K562 (cell line): Measurements from ENCODE around the gene YBX1. TPM values are rescaled to one million over a fixed set of nuclear protein-coding genes. Genes with fewer than 3 reads are reported as not detected.

Source experiments
- ATAC-seq: fragments of 200-7000 bp; cut with Tn5 transposase; 3 replicates; pipeline ENCODE4 v1.9.1; 2020; ENCODE audit warnings: moderate library complexity
- BruUV-seq: library from RNA; stranded (reverse); fragments of 400-500 nt; replicated peaks from 2 replicates; lab custom pipeline; 2021; lab: Mats Ljungman, UMichigan
- CTCF ChIA-PET: fragments of 300-600 bp; formaldehyde crosslinking; extraction: SDS; loops from one replicate; lab custom pipeline; 2021; ENCODE audit warnings: low intra/inter-chr PET ratio; lab: Yijun Ruan, JAX
- POLR2A ChIA-PET: fragments of 300-600, 350-650 bp; sonication (Branson Sonifier 250); formaldehyde crosslinking; extraction: SDS; loops from one replicate; lab custom pipeline; 2021; ENCODE audit warnings: antibody characterized with exemption, inconsistent platforms; lab: Yijun Ruan, JAX
- DNase-seq, 4 experiments: peaks; one replicate each; pipeline versions ENCODE4 v3.0.0 to v3.0.0-alpha.2; 2011 to 2018; ENCODE audit warnings: low spot score in 3 of 4, mixed read lengths in 3 of 4; ENCODE audit errors: extremely low read depth in 1 of 4
- FAIRE-seq: peaks from 2 replicates; lab custom pipeline; 2011; peaks lifted over from hg19 to GRCh38; lab: Jason Lieb, UNC
- H2AFZ ChIP-seq: 2 replicates; pipeline ENCODE4 v1.6.0; 2011; ENCODE audit warnings: low read depth, low read length, control low read depth, inconsistent platforms
- H3K27ac ChIP-seq: fragments of 200-600 bp; 3 replicates; pipeline ENCODE4 v1.8.0; 2011; ENCODE audit warnings: low read depth, mild to moderate bottlenecking, control low read depth, inconsistent platforms, low read length, moderate library complexity, mixed read lengths; ENCODE audit errors: extremely low read depth
- H3K27me3 ChIP-seq, 2 experiments: fragments of 300-600 bp in 1 of 2; 2 replicates in 1 of 2; 3 replicates in 1 of 2; pipeline versions ENCODE4 v1.6.0 to v1.8.0; 2011; ENCODE audit warnings: inconsistent platforms in 2 of 2, low read length in 2 of 2, mild to moderate bottlenecking in 1 of 2, mixed read lengths in 1 of 2, moderate library complexity in 1 of 2; ENCODE audit not compliant: control insufficient read depth in 2 of 2, insufficient read depth in 2 of 2
- H3K36me3 ChIP-seq: fragments of 300-600 bp; 3 replicates; pipeline ENCODE4 v1.8.0; 2011; ENCODE audit warnings: mild to moderate bottlenecking, low read length, inconsistent platforms; ENCODE audit not compliant: control insufficient read depth, insufficient read depth
- H3K4me1 ChIP-seq, 2 experiments: fragments of 200-600 bp in 1 of 2; replicated peaks in 1 of 2; 2 replicates in 1 of 2; 3 replicates in 1 of 2; pipeline versions ENCODE4 v1.5.1 to v1.8.0; 2011; ENCODE audit warnings: inconsistent platforms in 2 of 2, low read length in 2 of 2, mild to moderate bottlenecking in 1 of 2, mixed read lengths in 1 of 2, moderate library complexity in 1 of 2; ENCODE audit not compliant: control insufficient read depth in 2 of 2, insufficient read depth in 2 of 2
- H3K4me2 ChIP-seq: 2 replicates; pipeline ENCODE4 v1.6.1; 2011; ENCODE audit warnings: low read length, control low read depth, inconsistent platforms, mixed read lengths; ENCODE audit not compliant: insufficient read depth
- H3K4me3 ChIP-seq: fragments of 200-600 bp; sonication (generic), shearing (Covaris generic); 2 replicates; pipeline ENCODE4 v1.5.1; 2016; ENCODE audit warnings: control low read depth, inconsistent platforms
- H3K79me2 ChIP-seq: fragments of 200-600 bp; 3 replicates; pipeline ENCODE4 v1.8.0; 2011; ENCODE audit warnings: low read length, inconsistent platforms; ENCODE audit not compliant: control insufficient read depth, insufficient read depth
- H3K9ac ChIP-seq, 2 experiments: 2 replicates each; pipeline versions ENCODE4 v1.6.0 to v1.6.1; 2011; ENCODE audit warnings: low read depth in 2 of 2, low read length in 2 of 2, control low read depth in 1 of 2, inconsistent platforms in 1 of 2, mild to moderate bottlenecking in 1 of 2, mixed read lengths in 1 of 2; ENCODE audit not compliant: insufficient read depth in 1 of 2
- H3K9me1 ChIP-seq: one replicate; pipeline ENCODE4 v1.6.0; 2011; ENCODE audit warnings: inconsistent platforms, mild to moderate bottlenecking, low read length, moderate library complexity; ENCODE audit not compliant: control insufficient read depth, insufficient read depth
- H3K9me3 ChIP-seq: replicated peaks from 2 replicates; pipeline ENCODE4 v1.5.1; 2011; ENCODE audit warnings: low read depth, low read length, inconsistent platforms; ENCODE audit not compliant: control insufficient read depth, insufficient read depth
- H4K20me1 ChIP-seq: replicated peaks from 2 replicates; pipeline ENCODE4 v1.6.1; 2011; ENCODE audit warnings: low read length, inconsistent platforms, mixed read lengths; ENCODE audit not compliant: control insufficient read depth, insufficient read depth
- CEBPB ChIP-seq: fragments of 450-650 bp; IDR thresholded peaks from 2 replicates; pipeline ENCODE4 v1.6.1; 2016; ENCODE audit warnings: missing genetic modification characterization, missing compliant biosample characterization
- EP400 ChIP-seq: fragments of 450-650 bp; IDR thresholded peaks from 2 replicates; pipeline ENCODE4 v1.6.1; 2017; ENCODE audit warnings: antibody characterized with exemption, mild to moderate bottlenecking, moderate library complexity
- KLF6 ChIP-seq: fragments of 250-450 bp; sonication (Bioruptor Pico); IDR thresholded peaks from 2 replicates; pipeline ENCODE4 v1.4.0; 2020; ENCODE audit warnings: mild to moderate bottlenecking, moderate library complexity, borderline replicate concordance
- MAFK ChIP-seq: IDR thresholded peaks from 2 replicates; pipeline ENCODE4 v1.6.1; 2011; ENCODE audit warnings: low read length, improper control_type of control experiment
- NFATC3 ChIP-seq: fragments of 450-650 bp; IDR thresholded peaks from 2 replicates; pipeline ENCODE4 v1.6.1; 2017; ENCODE audit warnings: mild to moderate bottlenecking
- POLR3G ChIP-seq: IDR thresholded peaks from 2 replicates; pipeline ENCODE4 v1.6.1; 2011; ENCODE audit not compliant: insufficient read length, insufficient replicate concordance; ENCODE audit errors: extremely low read depth
- ZKSCAN8 ChIP-seq: fragments of 200-800 bp; sonication (Bioruptor generic); IDR thresholded peaks from 2 replicates; pipeline ENCODE4 v1.6.1; 2016; ENCODE audit warnings: missing genetic modification characterization, missing compliant biosample characterization
- ZNF507 ChIP-seq: conservative IDR thresholded peaks from 2 replicates; pipeline ENCODE4 v1.6.1; 2017; ENCODE audit warnings: missing genetic modification characterization, missing compliant biosample characterization
- ZNF717 ChIP-seq: fragments of 250-450 bp; sonication (Bioruptor Pico); IDR thresholded peaks from 2 replicates; pipeline ENCODE4 v1.5.0; 2021
- WGBS: fragments of 100-300 bp; shearing (Covaris generic); methylation state at CpG from one replicate; pipeline ENCODE4 v1.1.6; 2016; ENCODE audit warnings: low coverage, mixed read lengths; ENCODE audit not compliant: insufficient coverage; ENCODE audit errors: missing lambda C conversion rate; 5-methylcytosine and 5-hydroxymethylcytosine counted together
- in situ Hi-C: fragments of 300-500 bp; cut with MboI; formaldehyde crosslinking; loops from 4 replicates; pipeline ENCODE4 v1.15.0; 2018; ENCODE audit warnings: inconsistent platforms, mixed read lengths
- intact Hi-C: fragments of 100-400 bp; cut with micrococcal nuclease; formaldehyde crosslinking; loops from 2 replicates; pipeline ENCODE4 v1.14.2; 2022
- polyA plus RNA-seq, 8 experiments: library from polyadenylated mRNA; depleted of rRNA in 4 of 8; stranded (reverse) in 5 of 8; unstranded in 3 of 8; fragments of >200 nt; fragmentation: Nextera tagmentation in 2 of 8; fragmentation: Illumina TruSeq in 1 of 8; extraction: Ambion mirVana in 2 of 8; extraction: Trizol in 1 of 8; gene quantifications; 2 replicates each; pipeline versions ENCODE4 v1.2.1 to v1.2.3, GENCODE V29; 2011 to 2014; ENCODE audit warnings: inconsistent platforms in 1 of 8, missing spikeins in 1 of 8
- total RNA-seq, 7 experiments: library from RNA; depleted of rRNA in 6 of 7; stranded (reverse); fragments of >200 nt in 6 of 7; fragmentation: Illumina TruSeq in 2 of 7; extraction: Trizol in 2 of 7; gene quantifications; 2 replicates each; pipeline versions ENCODE4 v1.2.1 to v1.2.3, GENCODE V29; 2011 to 2021; ENCODE audit warnings: low replicate concordance in 1 of 7
- TF ChIP-seq, protein P1 (sequence below): fragments of 250-450 bp; sonication (Bioruptor Pico); IDR thresholded peaks from 2 replicates; pipeline ENCODE4 v1.5.0; 2020; ENCODE audit warnings: mild to moderate bottlenecking
- TF ChIP-seq, protein P2 (sequence below): fragments of 450-650 bp; formaldehyde crosslinking; IDR thresholded peaks from 2 replicates; pipeline ENCODE4 v1.4.0; 2020; ENCODE audit warnings: mild to moderate bottlenecking, moderate library complexity
- TF ChIP-seq, protein P3 (sequence below): sonication (generic); formaldehyde crosslinking; IDR thresholded peaks from 2 replicates; pipeline ENCODE4 v1.8.0; 2023; ENCODE audit warnings: mild to moderate bottlenecking, missing genetic modification reagents
- TF ChIP-seq, protein P4 (sequence below): fragments of 250-450 bp; sonication (Bioruptor Pico); IDR thresholded peaks from 2 replicates; pipeline ENCODE4 v1.4.0; 2020

The YBX1 gene
- total and polyA plus RNA-seq, 9 of the 15 experiments (the other 6 are each of a cell fraction or from before 2014, with no cell fraction given), result 363 to 1,955 (median 1,216) TPM

DNA sequence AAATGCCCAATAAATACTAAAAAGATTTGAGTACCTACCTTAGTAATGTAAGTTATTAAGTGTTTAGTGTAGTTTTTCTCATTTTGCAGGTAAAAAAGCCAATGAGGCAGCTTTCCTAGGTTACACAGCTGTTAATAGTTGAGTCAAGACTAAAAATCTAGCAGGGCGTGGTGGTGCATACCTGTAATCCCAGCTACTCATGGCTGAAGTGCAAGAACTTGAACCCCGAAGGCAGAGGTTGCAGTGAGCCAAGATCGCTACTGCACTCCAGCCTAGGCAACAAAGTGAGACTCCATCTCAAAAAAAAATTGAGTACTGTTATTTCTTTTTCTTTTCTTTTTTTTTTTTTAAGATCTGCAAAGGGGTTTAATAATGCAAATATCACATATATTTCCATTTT, 7.7 kb downstream of the YBX1 start:
- Histone ChIP-seq H2AFZ (no peak overlapping the region), H3K9ac (no peak overlapping the region), H3K27ac (no peak overlapping the region), H3K9me1 (peaks cover 8% of the 10 kb centered on the region), H3K9me3 (no peaks in the 10 kb centered on the region), H3K27me3 (no peaks in the 10 kb centered on the region), H4K20me1 (peaks cover 88% of the 10 kb centered on the region), H3K4me2 (no peak overlapping the region), H3K79me2 (peaks cover 100% of the 10 kb centered on the region), H3K4me1 (peaks cover 6 to 42% of the 10 kb centered on the region in 2 experiments; a peak in 4 of 5 replicates), H3K4me3 (no peak overlapping the region), H3K36me3 (peaks cover 100% of the 10 kb centered on the region)
- intact Hi-C loops, result loop anchor here (10.0 kb wide), 1 partner anchor 245 kb away; no protein-coding TSS in a partner anchor
- ATAC-seq, result no peak
- no TSS peak for BruUV-seq
- 95% methylated on average over 3 of the region's 3 CpGs for WGBS
- in situ Hi-C loops, result no loop called here
- no peak for FAIRE-seq
- DNase-seq, result no peak
- ChIA-PET POLR2A (interaction anchor here (1.0 to 5.7 kb wide), 5 partner anchors 7 to 32 kb away, joined by 3 to 58 read pairs (median 7); partner anchors contain the start of genes PPIH and YBX1), CTCF (no interaction called here)
- TF ChIP-seq ZNF717 (CRISPR knock-in tag) (no peak), ZKSCAN8 (CRISPR knock-in tag) (no peak), EP400 (no peak), POLR3G (no peak), NFATC3 (no peak), MAFK (no peak), ZNF507 (tag) (no peak), KLF6 (CRISPR knock-in tag) (no peak), CEBPB (tag) (no peak)
- TF ChIP-seq, protein P1, sequence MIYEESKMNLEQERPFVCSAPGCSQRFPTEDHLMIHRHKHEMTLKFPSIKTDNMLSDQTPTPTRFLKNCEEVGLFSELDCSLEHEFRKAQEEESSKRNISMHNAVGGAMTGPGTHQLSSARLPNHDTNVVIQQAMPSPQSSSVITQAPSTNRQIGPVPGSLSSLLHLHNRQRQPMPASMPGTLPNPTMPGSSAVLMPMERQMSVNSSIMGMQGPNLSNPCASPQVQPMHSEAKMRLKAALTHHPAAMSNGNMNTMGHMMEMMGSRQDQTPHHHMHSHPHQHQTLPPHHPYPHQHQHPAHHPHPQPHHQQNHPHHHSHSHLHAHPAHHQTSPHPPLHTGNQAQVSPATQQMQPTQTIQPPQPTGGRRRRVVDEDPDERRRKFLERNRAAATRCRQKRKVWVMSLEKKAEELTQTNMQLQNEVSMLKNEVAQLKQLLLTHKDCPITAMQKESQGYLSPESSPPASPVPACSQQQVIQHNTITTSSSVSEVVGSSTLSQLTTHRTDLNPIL (CRISPR knock-in tag), result no peak
- TF ChIP-seq, protein P2, sequence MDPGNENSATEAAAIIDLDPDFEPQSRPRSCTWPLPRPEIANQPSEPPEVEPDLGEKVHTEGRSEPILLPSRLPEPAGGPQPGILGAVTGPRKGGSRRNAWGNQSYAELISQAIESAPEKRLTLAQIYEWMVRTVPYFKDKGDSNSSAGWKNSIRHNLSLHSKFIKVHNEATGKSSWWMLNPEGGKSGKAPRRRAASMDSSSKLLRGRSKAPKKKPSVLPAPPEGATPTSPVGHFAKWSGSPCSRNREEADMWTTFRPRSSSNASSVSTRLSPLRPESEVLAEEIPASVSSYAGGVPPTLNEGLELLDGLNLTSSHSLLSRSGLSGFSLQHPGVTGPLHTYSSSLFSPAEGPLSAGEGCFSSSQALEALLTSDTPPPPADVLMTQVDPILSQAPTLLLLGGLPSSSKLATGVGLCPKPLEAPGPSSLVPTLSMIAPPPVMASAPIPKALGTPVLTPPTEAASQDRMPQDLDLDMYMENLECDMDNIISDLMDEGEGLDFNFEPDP (CRISPR knock-in tag), result no peak
- TF ChIP-seq, protein P3, sequence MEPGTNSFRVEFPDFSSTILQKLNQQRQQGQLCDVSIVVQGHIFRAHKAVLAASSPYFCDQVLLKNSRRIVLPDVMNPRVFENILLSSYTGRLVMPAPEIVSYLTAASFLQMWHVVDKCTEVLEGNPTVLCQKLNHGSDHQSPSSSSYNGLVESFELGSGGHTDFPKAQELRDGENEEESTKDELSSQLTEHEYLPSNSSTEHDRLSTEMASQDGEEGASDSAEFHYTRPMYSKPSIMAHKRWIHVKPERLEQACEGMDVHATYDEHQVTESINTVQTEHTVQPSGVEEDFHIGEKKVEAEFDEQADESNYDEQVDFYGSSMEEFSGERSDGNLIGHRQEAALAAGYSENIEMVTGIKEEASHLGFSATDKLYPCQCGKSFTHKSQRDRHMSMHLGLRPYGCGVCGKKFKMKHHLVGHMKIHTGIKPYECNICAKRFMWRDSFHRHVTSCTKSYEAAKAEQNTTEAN (CRISPR knock-in tag), result no peak
- TF ChIP-seq, protein P4, sequence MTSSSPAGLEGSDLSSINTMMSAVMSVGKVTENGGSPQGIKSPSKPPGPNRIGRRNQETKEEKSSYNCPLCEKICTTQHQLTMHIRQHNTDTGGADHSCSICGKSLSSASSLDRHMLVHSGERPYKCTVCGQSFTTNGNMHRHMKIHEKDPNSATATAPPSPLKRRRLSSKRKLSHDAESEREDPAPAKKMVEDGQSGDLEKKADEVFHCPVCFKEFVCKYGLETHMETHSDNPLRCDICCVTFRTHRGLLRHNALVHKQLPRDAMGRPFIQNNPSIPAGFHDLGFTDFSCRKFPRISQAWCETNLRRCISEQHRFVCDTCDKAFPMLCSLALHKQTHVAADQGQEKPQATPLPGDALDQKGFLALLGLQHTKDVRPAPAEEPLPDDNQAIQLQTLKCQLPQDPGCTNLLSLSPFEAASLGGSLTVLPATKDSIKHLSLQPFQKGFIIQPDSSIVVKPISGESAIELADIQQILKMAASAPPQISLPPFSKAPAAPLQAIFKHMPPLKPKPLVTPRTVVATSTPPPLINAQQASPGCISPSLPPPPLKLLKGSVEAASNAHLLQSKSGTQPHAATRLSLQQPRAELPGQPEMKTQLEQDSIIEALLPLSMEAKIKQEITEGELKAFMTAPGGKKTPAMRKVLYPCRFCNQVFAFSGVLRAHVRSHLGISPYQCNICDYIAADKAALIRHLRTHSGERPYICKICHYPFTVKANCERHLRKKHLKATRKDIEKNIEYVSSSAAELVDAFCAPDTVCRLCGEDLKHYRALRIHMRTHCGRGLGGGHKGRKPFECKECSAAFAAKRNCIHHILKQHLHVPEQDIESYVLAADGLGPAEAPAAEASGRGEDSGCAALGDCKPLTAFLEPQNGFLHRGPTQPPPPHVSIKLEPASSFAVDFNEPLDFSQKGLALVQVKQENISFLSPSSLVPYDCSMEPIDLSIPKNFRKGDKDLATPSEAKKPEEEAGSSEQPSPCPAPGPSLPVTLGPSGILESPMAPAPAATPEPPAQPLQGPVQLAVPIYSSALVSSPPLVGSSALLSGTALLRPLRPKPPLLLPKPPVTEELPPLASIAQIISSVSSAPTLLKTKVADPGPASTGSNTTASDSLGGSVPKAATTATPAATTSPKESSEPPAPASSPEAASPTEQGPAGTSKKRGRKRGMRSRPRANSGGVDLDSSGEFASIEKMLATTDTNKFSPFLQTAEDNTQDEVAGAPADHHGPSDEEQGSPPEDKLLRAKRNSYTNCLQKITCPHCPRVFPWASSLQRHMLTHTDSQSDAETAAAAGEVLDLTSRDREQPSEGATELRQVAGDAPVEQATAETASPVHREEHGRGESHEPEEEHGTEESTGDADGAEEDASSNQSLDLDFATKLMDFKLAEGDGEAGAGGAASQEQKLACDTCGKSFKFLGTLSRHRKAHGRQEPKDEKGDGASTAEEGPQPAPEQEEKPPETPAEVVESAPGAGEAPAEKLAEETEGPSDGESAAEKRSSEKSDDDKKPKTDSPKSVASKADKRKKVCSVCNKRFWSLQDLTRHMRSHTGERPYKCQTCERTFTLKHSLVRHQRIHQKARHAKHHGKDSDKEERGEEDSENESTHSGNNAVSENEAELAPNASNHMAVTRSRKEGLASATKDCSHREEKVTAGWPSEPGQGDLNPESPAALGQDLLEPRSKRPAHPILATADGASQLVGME (CRISPR knock-in tag), result no peak
